Glutamatergic neuron (in vitro differentiated cells): ENCODE results near the gene ARPC5. TPM values are rescaled to one million over a fixed set of nuclear protein-coding genes. Genes with fewer than 3 reads are reported as not detected.

ENCODE experiments used
- DNase-seq: peaks from one replicate; pipeline ENCODE4 v3.0.0; 2022
- H3K27ac Mint-ChIP-seq: one replicate; pipeline ENCODE4 v1.8.0; 2020; ENCODE audit warnings: mild to moderate bottlenecking, mixed read lengths, inconsistent platforms; ENCODE audit not compliant: unreplicated experiment
- H3K27me3 Mint-ChIP-seq: one replicate; pipeline ENCODE4 v1.8.0; 2020; ENCODE audit warnings: mild to moderate bottlenecking, moderate library complexity, mixed read lengths, inconsistent platforms; ENCODE audit not compliant: unreplicated experiment
- H3K36me3 Mint-ChIP-seq: one replicate; pipeline ENCODE4 v1.8.0; 2020; ENCODE audit warnings: mild to moderate bottlenecking, mixed read lengths, inconsistent platforms; ENCODE audit not compliant: unreplicated experiment
- H3K4me1 Mint-ChIP-seq: one replicate; pipeline ENCODE4 v1.8.0; 2020; ENCODE audit warnings: mild to moderate bottlenecking, low read depth, mixed read lengths, inconsistent platforms; ENCODE audit not compliant: unreplicated experiment
- H3K4me3 Mint-ChIP-seq: one replicate; pipeline ENCODE4 v1.8.0; 2020; ENCODE audit warnings: mild to moderate bottlenecking, mixed read lengths, inconsistent platforms; ENCODE audit not compliant: unreplicated experiment
- H3K9me3 Mint-ChIP-seq: one replicate; pipeline ENCODE4 v1.8.0; 2020; ENCODE audit warnings: mild to moderate bottlenecking, moderate library complexity, mixed read lengths, inconsistent platforms; ENCODE audit not compliant: unreplicated experiment
- total RNA-seq: library from RNA; stranded (reverse); fragmentation: NEBNext Ultra II Directional; extraction: Animal tissue kit (Norgen Biotek cat#: 25700); gene quantifications from one replicate; pipeline ENCODE4 v1.2.1, GENCODE V29; 2021; ENCODE audit not compliant: unreplicated experiment
- TF ChIP-seq, protein P1 (sequence below): fragments of 200-600 bp; sonication (generic); IDR thresholded peaks from one replicate; pipeline ENCODE4 v1.5.0; 2021; ENCODE audit not compliant: partially characterized antibody, unreplicated experiment

The ARPC5 gene
- total RNA-seq, 1 donor from 2014 or later, result 92.0 TPM

DNA sequence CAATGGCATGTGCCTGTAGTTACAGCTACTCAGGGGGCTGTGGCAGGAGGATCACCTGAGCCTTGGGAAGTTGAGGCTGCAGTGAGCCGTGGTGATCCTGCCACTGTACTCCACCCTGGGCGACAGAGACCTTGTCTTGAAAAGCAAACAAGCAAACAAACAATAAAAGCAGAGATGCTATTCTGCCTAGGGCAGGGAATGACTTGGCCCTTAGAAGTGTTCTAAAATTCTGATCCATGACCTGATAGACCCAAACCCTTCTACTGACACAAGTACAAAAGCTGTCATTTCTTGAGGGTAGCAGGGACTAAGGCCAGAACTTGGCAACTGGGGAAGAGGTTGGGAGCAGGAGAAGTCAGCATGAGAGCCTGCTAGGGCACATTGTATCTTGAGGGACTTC lies 29.7 kb downstream of the ARPC5 start:
- H3K36me3 Mint-ChIP-seq, result peaks cover under 1% of the 10 kb centered on the region
- H3K9me3 Mint-ChIP-seq, result no peaks in the 10 kb centered on the region
- H3K27ac Mint-ChIP-seq, result no peak overlapping the region
- H3K4me1 Mint-ChIP-seq, result no peaks in the 10 kb centered on the region
- H3K27me3 Mint-ChIP-seq, result peaks cover 3% of the 10 kb centered on the region
- TF ChIP-seq, protein P1, sequence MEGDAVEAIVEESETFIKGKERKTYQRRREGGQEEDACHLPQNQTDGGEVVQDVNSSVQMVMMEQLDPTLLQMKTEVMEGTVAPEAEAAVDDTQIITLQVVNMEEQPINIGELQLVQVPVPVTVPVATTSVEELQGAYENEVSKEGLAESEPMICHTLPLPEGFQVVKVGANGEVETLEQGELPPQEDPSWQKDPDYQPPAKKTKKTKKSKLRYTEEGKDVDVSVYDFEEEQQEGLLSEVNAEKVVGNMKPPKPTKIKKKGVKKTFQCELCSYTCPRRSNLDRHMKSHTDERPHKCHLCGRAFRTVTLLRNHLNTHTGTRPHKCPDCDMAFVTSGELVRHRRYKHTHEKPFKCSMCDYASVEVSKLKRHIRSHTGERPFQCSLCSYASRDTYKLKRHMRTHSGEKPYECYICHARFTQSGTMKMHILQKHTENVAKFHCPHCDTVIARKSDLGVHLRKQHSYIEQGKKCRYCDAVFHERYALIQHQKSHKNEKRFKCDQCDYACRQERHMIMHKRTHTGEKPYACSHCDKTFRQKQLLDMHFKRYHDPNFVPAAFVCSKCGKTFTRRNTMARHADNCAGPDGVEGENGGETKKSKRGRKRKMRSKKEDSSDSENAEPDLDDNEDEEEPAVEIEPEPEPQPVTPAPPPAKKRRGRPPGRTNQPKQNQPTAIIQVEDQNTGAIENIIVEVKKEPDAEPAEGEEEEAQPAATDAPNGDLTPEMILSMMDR, result no peak
- no peak overlapping the region for H3K4me3 Mint-ChIP-seq
- no peak for DNase-seq

DNA sequence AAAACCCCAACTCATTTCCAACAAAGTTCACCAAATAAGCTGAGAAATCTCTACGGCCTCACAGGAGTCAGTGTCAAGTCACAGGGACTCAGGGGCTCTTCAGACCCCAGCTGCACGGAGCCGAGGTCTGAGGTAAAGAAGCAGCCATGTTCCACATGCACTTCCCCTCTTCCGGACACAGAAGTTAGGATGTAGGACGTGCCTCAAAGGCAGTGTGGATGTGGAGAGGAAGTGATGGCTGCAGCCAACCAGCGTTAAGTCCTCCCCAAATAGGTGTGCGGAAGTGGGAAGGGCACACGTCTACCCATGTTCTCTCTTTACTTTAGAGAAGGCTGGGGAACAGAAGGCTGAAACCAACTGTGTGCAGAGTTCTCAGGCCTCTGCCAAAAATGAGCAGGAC lies 30.8 kb downstream of the ARPC5 start:
- no peaks in the 10 kb centered on the region for H3K9me3 Mint-ChIP-seq
- H3K4me1 Mint-ChIP-seq, result no peaks in the 10 kb centered on the region
- no peak overlapping the region for H3K4me3 Mint-ChIP-seq
- peaks cover 5% of the 10 kb centered on the region for H3K36me3 Mint-ChIP-seq
- TF ChIP-seq, protein P1, result no peak
- peaks cover 3% of the 10 kb centered on the region for H3K27me3 Mint-ChIP-seq
- no peak overlapping the region for H3K27ac Mint-ChIP-seq
- DNase-seq, result no peak

DNA sequence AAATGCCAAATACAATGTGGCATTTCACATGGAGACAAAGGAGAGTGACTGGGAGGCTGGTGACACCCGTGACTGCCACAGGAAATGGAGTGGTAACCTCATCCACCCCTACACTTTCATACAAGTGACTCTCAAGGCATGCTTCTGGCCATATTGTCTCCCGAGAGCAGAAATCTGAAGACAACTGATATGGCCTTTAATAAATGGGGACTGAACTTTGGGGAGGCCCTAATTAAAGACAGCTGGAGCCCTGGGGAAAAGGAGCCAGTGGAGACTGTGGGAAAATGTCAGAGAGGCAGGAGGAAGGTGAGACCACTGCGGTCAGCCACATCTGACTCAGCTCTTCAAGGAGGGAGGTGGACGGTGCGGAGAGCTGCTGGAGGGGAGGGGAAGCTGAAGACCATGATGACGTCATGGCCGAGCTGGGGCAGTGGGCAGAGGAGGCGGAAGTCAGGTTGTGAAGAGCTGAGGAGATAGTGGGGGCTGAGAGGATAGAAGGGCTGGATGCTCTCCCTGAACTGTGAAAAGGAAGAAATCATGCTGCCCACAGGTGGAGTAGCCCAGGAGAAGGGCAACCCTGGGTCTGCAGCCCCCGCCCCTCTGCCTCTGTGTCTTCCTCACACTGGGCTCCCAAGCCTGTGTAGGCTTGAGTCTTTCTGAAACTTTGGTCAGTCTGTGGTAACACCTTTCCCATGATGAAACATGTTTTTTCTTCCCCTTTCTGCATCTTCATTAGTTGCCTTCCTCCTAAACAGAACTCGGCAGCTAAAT lies 31.4 kb downstream of the ARPC5 start:
- DNase-seq, result no peak
- TF ChIP-seq, protein P1, result no peak
- H3K27me3 Mint-ChIP-seq, result peaks cover 3% of the 10 kb centered on the region
- H3K36me3 Mint-ChIP-seq, result peaks cover 5% of the 10 kb centered on the region
- no peak overlapping the region for H3K4me3 Mint-ChIP-seq
- H3K9me3 Mint-ChIP-seq, result no peaks in the 10 kb centered on the region
- H3K4me1 Mint-ChIP-seq, result no peaks in the 10 kb centered on the region
- H3K27ac Mint-ChIP-seq, result no peak overlapping the region

DNA sequence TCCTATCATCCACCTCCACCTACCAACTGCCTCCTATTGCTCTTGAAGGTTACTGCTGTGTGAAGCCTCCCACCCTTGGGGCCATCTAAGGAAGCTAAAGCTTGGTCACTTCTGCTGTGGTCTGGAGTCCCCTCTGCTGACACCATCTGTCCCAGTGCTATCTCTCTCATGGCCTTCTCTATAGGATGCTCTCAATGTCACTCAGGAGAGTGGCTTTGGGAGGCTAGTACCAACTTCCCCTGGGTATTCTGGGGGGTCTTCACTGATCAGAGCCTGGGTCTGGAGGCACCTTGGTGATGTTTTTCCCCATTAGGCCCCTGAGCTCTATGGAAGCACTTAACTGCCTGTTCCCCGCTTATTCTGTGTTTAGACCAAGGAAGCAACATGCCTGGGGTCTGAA lies 33.1 kb downstream of the ARPC5 start:
- Mint-ChIP-seq H3K4me1 (peaks cover 11% of the 10 kb centered on the region), H3K9me3 (no peaks in the 10 kb centered on the region), H3K27me3 (peaks cover 3% of the 10 kb centered on the region), H3K36me3 (peaks cover 5% of the 10 kb centered on the region), H3K27ac (no peak overlapping the region), H3K4me3 (no peak overlapping the region)
- no peak for DNase-seq
- TF ChIP-seq, protein P1, result no peak

DNA sequence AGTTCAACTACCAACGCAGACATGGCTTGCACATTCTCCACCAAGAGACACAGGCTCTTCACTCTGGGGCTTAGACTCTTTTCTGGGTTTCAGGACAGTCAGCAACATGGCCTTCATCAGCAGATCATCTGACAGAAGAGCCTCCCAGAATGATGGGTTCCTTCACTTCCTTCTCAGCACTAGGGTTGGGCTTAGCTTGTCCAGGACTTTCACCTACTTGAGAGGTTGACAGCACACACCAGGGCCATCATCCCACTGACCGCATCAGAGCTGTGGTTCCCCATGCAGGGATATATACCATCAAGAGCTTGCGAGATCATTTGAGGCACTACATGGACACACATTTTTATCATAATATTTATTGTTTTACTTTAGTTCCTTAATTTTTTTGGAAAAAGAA lies 34.9 kb downstream of the ARPC5 start:
- Mint-ChIP-seq H3K27me3 (peaks cover 3% of the 10 kb centered on the region), H3K4me3 (no peak overlapping the region), H3K4me1 (peaks cover 18% of the 10 kb centered on the region), H3K27ac (no peak overlapping the region), H3K36me3 (peaks cover 5% of the 10 kb centered on the region), H3K9me3 (no peaks in the 10 kb centered on the region)
- DNase-seq, result no peak
- TF ChIP-seq, protein P1, result no peak
